CD4-positive, alpha-beta T cell treated with Interleukin-15 for 4 hours (primary cell): ENCODE data around the gene SMS.

ENCODE experiments used
- DNase-seq: peaks from one replicate; pipeline ENCODE4 v3.0.0-alpha.2; 2020; ENCODE audit warnings: low spot score

Gene SMS

GRCh38 chrX:22040184-22040583, 99.7 kb downstream of the SMS start:
- no peak for DNase-seq

- DNase-seq = no peak
Measured at GRCh38 chrX:22041907-22042530, 101.5 kb downstream of the SMS start.

DNA sequence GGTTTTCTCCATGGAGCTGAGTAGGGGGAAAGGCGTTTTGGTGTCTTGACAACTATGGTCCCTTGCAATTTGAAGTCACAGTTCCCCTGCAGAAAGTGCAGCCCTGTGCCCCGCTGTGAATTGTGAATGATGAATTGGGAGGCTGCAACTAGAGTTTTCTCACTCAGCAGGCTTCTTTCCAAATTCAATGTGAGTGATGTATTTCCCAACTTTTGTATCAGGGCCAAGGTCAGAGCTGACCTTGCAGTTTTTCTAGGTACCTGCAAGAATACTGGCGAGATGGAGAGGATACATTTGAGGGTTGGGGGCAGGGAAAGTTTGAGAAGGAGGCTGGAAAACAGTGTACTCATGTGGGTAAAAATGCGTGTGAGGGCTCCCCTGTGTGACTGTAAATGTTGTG, 103.4 kb downstream of the SMS start:
- no peak for DNase-seq
